ENCODE measurements around the gene SARDH.

- TF ChIP-seq CTCF (IDR thresholded peaks at IDR 0.05) = no peak
- TF ChIP-seq POLR2A (IDR thresholded peaks at IDR 0.05) = no peak
Observed at GRCh38 chr9:133656211-133657119, 81.7 kb downstream of the SARDH start.
